CD4-positive, alpha-beta memory T cell (primary cell): ENCODE data around the gene RAB1B. TPM values are rescaled to one million over a fixed set of nuclear protein-coding genes. Genes with fewer than 3 reads are reported as not detected.
"Not testable (repeated sequence)": the region's sequence is repeated elsewhere in the genome, so short reads cannot be mapped to it uniquely, and the experiment has no call there.

Experiments used
- CTCF ChIA-PET: fragments of 350-600 bp; sonication (Branson Sonifier 250); formaldehyde crosslinking; loops from one replicate; lab custom pipeline; 2021; ENCODE audit warnings: inconsistent platforms; ENCODE audit not compliant: partially characterized antibody; lab: Charles Lee
- POLR2A ChIA-PET: fragments of 350-600 bp; sonication (Branson Sonifier 250); formaldehyde crosslinking; loops from one replicate; lab custom pipeline; 2021; ENCODE audit not compliant: partially characterized antibody; lab: Charles Lee
- DNase-seq, 5 donors: peaks; one replicate each; pipeline versions ENCODE4 v3.0.0 to v3.0.0-alpha.2; 2020 to 2022; ENCODE audit warnings: mixed read lengths in 1 of 5
- H3K27ac ChIP-seq: one replicate; pipeline ENCODE4 v1.7.0; 2013; ENCODE audit warnings: low read depth, low read length
- H3K27me3 ChIP-seq: 2 replicates; pipeline ENCODE4 v1.7.0; 2013; ENCODE audit warnings: mild to moderate bottlenecking, low read length, moderate library complexity; ENCODE audit not compliant: insufficient read depth
- H3K36me3 ChIP-seq: 2 replicates; pipeline ENCODE4 v1.7.0; 2013; ENCODE audit warnings: mild to moderate bottlenecking, low read length, moderate library complexity; ENCODE audit not compliant: insufficient read depth
- H3K4me1 ChIP-seq: 2 replicates; pipeline ENCODE4 v1.7.0; 2013; ENCODE audit warnings: mild to moderate bottlenecking, low read length, moderate library complexity; ENCODE audit not compliant: insufficient read depth
- H3K4me3 ChIP-seq, 2 donors: one replicate each; pipeline ENCODE4 v1.7.0; 2013; ENCODE audit warnings: low read length in 2 of 2, mild to moderate bottlenecking in 1 of 2
- H3K9me3 ChIP-seq, 2 donors: one replicate each; pipeline ENCODE4 v1.7.0; 2013; ENCODE audit warnings: low read length in 2 of 2, control low read depth in 1 of 2; ENCODE audit not compliant: control insufficient read depth in 1 of 2
- H3K27ac Mint-ChIP-seq, 7 donors: one replicate each; pipeline ENCODE4 v1.8.0; 2020 to 2021; ENCODE audit warnings: mixed read lengths in 7 of 7, mild to moderate bottlenecking in 6 of 7, inconsistent platforms in 3 of 7, moderate library complexity in 3 of 7
- H3K27me3 Mint-ChIP-seq, 2 donors: one replicate each; pipeline ENCODE4 v1.8.0; 2020 to 2021; ENCODE audit warnings: mixed read lengths in 2 of 2
- H3K36me3 Mint-ChIP-seq, 2 donors: one replicate each; pipeline ENCODE4 v1.8.0; 2020 to 2021; ENCODE audit warnings: mixed read lengths in 2 of 2, inconsistent platforms in 1 of 2, mild to moderate bottlenecking in 1 of 2
- H3K4me1 Mint-ChIP-seq, 4 donors: one replicate each; pipeline ENCODE4 v1.8.0; 2020 to 2021; ENCODE audit warnings: mixed read lengths in 4 of 4, mild to moderate bottlenecking in 1 of 4
- H3K4me3 Mint-ChIP-seq, 8 donors: one replicate each; pipeline ENCODE4 v1.8.0; 2020 to 2021; ENCODE audit warnings: mixed read lengths in 8 of 8, mild to moderate bottlenecking in 7 of 8, moderate library complexity in 6 of 8, inconsistent platforms in 3 of 8
- H3K9me3 Mint-ChIP-seq, 8 donors: one replicate each; pipeline ENCODE4 v1.8.0; 2020 to 2021; ENCODE audit warnings: mixed read lengths in 8 of 8, mild to moderate bottlenecking in 5 of 8, inconsistent platforms in 3 of 8, moderate library complexity in 1 of 8
- intact Hi-C: fragments of 100-400 bp; cut with micrococcal nuclease; formaldehyde crosslinking; loops from one replicate; pipeline ENCODE4 v1.15.1; 2023
- polyA plus RNA-seq, 2 donors: library from polyadenylated mRNA; unstranded; fragments of 300-500 nt; fragmentation: Illumina TruSeq; gene quantifications; one replicate each; pipeline ENCODE4 v1.2.3, GENCODE V29; 2021
- total RNA-seq, 2 experiments: library from RNA; stranded (reverse); gene quantifications; one replicate each; pipeline ENCODE4 v1.2.3, GENCODE V29; 2021

The RAB1B gene
- total and polyA plus RNA-seq, 4 experiments from 2014 or later: 9.7 to 79.4 (median 45.8) TPM

GRCh38 chr11:66276619-66277018 lies 8.2 kb downstream of the RAB1B start:
- DNase-seq, H3K27me3 Mint-ChIP-seq, H3K4me3 ChIP-seq, H3K27me3 ChIP-seq, H3K9me3 ChIP-seq, H3K27ac ChIP-seq, CTCF ChIA-PET, H3K9me3 Mint-ChIP-seq: not testable (repeated sequence)
- intact Hi-C loops: loop anchor here (1.0 kb wide), 1 partner anchor 8 kb away; the partner anchor contains the start of gene RAB1B
- POLR2A ChIA-PET: interaction anchor here (13.4 kb wide), 1 partner anchor 7 kb away, joined by 167 read pairs; the partner anchor contains the start of gene RAB1B
- H3K4me1 Mint-ChIP-seq: peaks cover 6 to 57% (median 21%) of the 10 kb centered on the region in 4 donors
- Histone ChIP-seq H3K4me1 (peaks cover 26% of the 10 kb centered on the region), H3K36me3 (peaks cover 42% of the 10 kb centered on the region)
- peak overlapping the region in 1 of 8 donors; percentile 59 for H3K4me3 Mint-ChIP-seq
- peak overlapping the region in 3 of 7 donors; percentile 32 to 83 (median 64) for H3K27ac Mint-ChIP-seq
- peaks cover 18 to 46% of the 10 kb centered on the region in 2 donors for H3K36me3 Mint-ChIP-seq

GRCh38 chr11:66277064-66277463 lies 8.6 kb downstream of the RAB1B start:
- intact Hi-C loops: loop anchor here (1.0 kb wide), 1 partner anchor 9 kb away; the partner anchor contains the start of gene RAB1B
- Mint-ChIP-seq H3K36me3 (peaks cover 18 to 42% of the 10 kb centered on the region in 2 donors), H3K4me3 (peak overlapping the region in 5 of 8 donors; percentile 49 to 66 (median 58)), H3K4me1 (peaks cover 8 to 57% (median 22%) of the 10 kb centered on the region in 4 donors), H3K27ac (peak overlapping the region in 6 of 7 donors; percentile 22 to 88 (median 74))
- H3K27me3 Mint-ChIP-seq, CTCF ChIA-PET, H3K4me3 ChIP-seq, DNase-seq, H3K27me3 ChIP-seq, H3K27ac ChIP-seq, H3K9me3 ChIP-seq, H3K9me3 Mint-ChIP-seq: not testable (repeated sequence)
- H3K4me1 ChIP-seq: peaks cover 26% of the 10 kb centered on the region
- peaks cover 38% of the 10 kb centered on the region for H3K36me3 ChIP-seq
- POLR2A ChIA-PET: interaction anchor here (13.4 kb wide), 1 partner anchor 7 kb away, joined by 167 read pairs; the partner anchor contains the start of gene RAB1B

GRCh38 chr11:66277471-66278362 lies 9.3 kb downstream of the RAB1B start, which contains the start of gene CNIH2:
CNIH2 (plus strand) TSS chr11:66278175; CDS start chr11:66278457, 282 bp downstream.
- intact Hi-C loops: loop anchor here (1.0 kb wide), 1 partner anchor 9 kb away; the partner anchor contains the start of gene RAB1B
- H3K4me3 ChIP-seq: no peak within 1 kb of the TSS

GRCh38 chr11:66278363-66279091 lies 10.1 kb downstream of the RAB1B start:
- POLR2A ChIA-PET: interaction anchor here (2.9 to 13.4 kb wide), 2 partner anchors 9 to 11 kb away, joined by 10 to 167 read pairs; partner anchors contain the start of genes RAB1B and YIF1A
- intact Hi-C loops: no loop called here
- Mint-ChIP-seq H3K4me1 (peaks cover 8 to 56% (median 23%) of the 10 kb centered on the region in 4 donors), H3K27me3 (peaks cover 0 to 1% of the 10 kb centered on the region in 2 donors), H3K27ac (peak overlapping the region; percentile 32 to 87 (median 78)), H3K36me3 (peaks cover 7 to 29% of the 10 kb centered on the region in 2 donors), H3K9me3 (no peaks in the 10 kb centered on the region), H3K4me3 (peak overlapping the region in 7 of 8 donors; percentile 38 to 79 (median 66))
- CTCF ChIA-PET: no interaction called here
- no peaks in the 10 kb centered on the region for H3K27me3 ChIP-seq
- peaks cover 28% of the 10 kb centered on the region for H3K4me1 ChIP-seq
- peaks cover 23% of the 10 kb centered on the region for H3K36me3 ChIP-seq
- no peaks in the 10 kb centered on the region for H3K9me3 ChIP-seq
- H3K27ac ChIP-seq: no peak overlapping the region
- H3K4me3 ChIP-seq: no peak overlapping the region
- peak in 1 of 5 donors; percentile 65 for DNase-seq

More at GRCh38 chr11:66277471-66278362, 9.3 kb downstream of the RAB1B start, which contains the start of gene CNIH2:
- ChIA-PET CTCF (no interaction called here), POLR2A (interaction anchor here (2.9 to 13.4 kb wide), 2 partner anchors 8 to 12 kb away, joined by 10 to 167 read pairs; partner anchors contain the start of genes RAB1B and YIF1A)
- Mint-ChIP-seq H3K36me3 (peaks cover 14 to 37% of the 10 kb centered on the region in 2 donors), H3K4me1 (peaks cover 11 to 57% (median 23%) of the 10 kb centered on the region in 4 donors), H3K4me3 (peak within 1 kb of the TSS in 7 of 8 donors; percentile 38 to 79 (median 66)), H3K27ac (peak within 1 kb of the TSS; percentile 32 to 88 (median 85)), H3K27me3 (peaks cover 0 to 1% of the 10 kb centered on the region in 2 donors), H3K9me3 (no peaks in the 10 kb centered on the region)
- H3K27ac ChIP-seq: peak within 1 kb of the TSS; percentile 48
- no peaks in the 10 kb centered on the region for H3K27me3 ChIP-seq
- H3K4me1 ChIP-seq: peaks cover 25% of the 10 kb centered on the region
- H3K9me3 ChIP-seq: no peaks in the 10 kb centered on the region
- H3K36me3 ChIP-seq: peaks cover 31% of the 10 kb centered on the region
- DNase-seq: peak; percentile 46 to 65 (median 58)

GRCh38 chr11:66279092-66279734 lies 10.8 kb downstream of the RAB1B start:
- Histone ChIP-seq H3K27me3 (no peaks in the 10 kb centered on the region), H3K9me3 (no peaks in the 10 kb centered on the region), H3K4me1 (peaks cover 28% of the 10 kb centered on the region), H3K27ac (no peak overlapping the region), H3K36me3 (peaks cover 17% of the 10 kb centered on the region), H3K4me3 (no peak overlapping the region)
- Mint-ChIP-seq H3K4me3 (peak overlapping the region; percentile 22 to 79 (median 57)), H3K36me3 (peaks cover 3 to 24% of the 10 kb centered on the region in 2 donors), H3K27ac (peak overlapping the region in 5 of 7 donors; percentile 32 to 81 (median 78)), H3K27me3 (peaks cover 0 to 1% of the 10 kb centered on the region in 2 donors), H3K4me1 (peaks cover 8 to 49% (median 22%) of the 10 kb centered on the region in 4 donors), H3K9me3 (no peaks in the 10 kb centered on the region)
- CTCF ChIA-PET: interaction anchor here (4.7 kb wide), 1 partner anchor 58 kb away, joined by 42 read pairs; no protein-coding TSS in a partner anchor
- intact Hi-C loops: no loop called here
- DNase-seq: no peak
- POLR2A ChIA-PET: interaction anchor here (2.9 to 13.4 kb wide), 2 partner anchors 9 to 10 kb away, joined by 10 to 167 read pairs; partner anchors contain the start of genes RAB1B and YIF1A

GRCh38 chr11:66280428-66280827 lies 12.0 kb downstream of the RAB1B start:
- Histone ChIP-seq H3K4me1 (peaks cover 28% of the 10 kb centered on the region), H3K36me3 (peaks cover 6% of the 10 kb centered on the region), H3K9me3 (no peaks in the 10 kb centered on the region), H3K4me3 (no peak overlapping the region), H3K27me3 (no peaks in the 10 kb centered on the region), H3K27ac (no peak overlapping the region)
- H3K36me3 Mint-ChIP-seq: peaks cover 0 to 12% of the 10 kb centered on the region in 2 donors
- intact Hi-C loops: no loop called here
- ChIA-PET POLR2A (interaction anchor here (2.9 to 13.4 kb wide), 2 partner anchors 9 to 11 kb away, joined by 10 to 167 read pairs; partner anchors contain the start of genes RAB1B and YIF1A), CTCF (interaction anchor here (0.6 to 4.7 kb wide), 4 partner anchors 9 to 59 kb away, joined by 3 to 42 read pairs (median 9); no protein-coding TSS in a partner anchor)
- H3K27me3 Mint-ChIP-seq: peaks cover 0 to 1% of the 10 kb centered on the region in 2 donors
- peaks cover 8 to 48% (median 22%) of the 10 kb centered on the region in 4 donors for H3K4me1 Mint-ChIP-seq
- DNase-seq: no peak
- H3K9me3 Mint-ChIP-seq: no peaks in the 10 kb centered on the region
- peak overlapping the region in 2 of 7 donors; percentile 23 to 94 for H3K27ac Mint-ChIP-seq
- no peak overlapping the region for H3K4me3 Mint-ChIP-seq
